ENCODE measurements around the gene SNRK.

SNRK gene, protein sequence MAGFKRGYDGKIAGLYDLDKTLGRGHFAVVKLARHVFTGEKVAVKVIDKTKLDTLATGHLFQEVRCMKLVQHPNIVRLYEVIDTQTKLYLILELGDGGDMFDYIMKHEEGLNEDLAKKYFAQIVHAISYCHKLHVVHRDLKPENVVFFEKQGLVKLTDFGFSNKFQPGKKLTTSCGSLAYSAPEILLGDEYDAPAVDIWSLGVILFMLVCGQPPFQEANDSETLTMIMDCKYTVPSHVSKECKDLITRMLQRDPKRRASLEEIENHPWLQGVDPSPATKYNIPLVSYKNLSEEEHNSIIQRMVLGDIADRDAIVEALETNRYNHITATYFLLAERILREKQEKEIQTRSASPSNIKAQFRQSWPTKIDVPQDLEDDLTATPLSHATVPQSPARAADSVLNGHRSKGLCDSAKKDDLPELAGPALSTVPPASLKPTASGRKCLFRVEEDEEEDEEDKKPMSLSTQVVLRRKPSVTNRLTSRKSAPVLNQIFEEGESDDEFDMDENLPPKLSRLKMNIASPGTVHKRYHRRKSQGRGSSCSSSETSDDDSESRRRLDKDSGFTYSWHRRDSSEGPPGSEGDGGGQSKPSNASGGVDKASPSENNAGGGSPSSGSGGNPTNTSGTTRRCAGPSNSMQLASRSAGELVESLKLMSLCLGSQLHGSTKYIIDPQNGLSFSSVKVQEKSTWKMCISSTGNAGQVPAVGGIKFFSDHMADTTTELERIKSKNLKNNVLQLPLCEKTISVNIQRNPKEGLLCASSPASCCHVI

GRCh38 chr3:43286115-43286840, at the start of gene SNRK:
TSS of gene SNRK (plus strand) at chr3:43286540. CDS start at chr3:43303204, 16,664 bp downstream.
- DNase-seq (ENCODE audit: low spot score), result peak; percentile 86

GRCh38 chr3:43238801-43239200, 47.5 kb upstream of the SNRK start:
- DNase-seq (ENCODE audit: low spot score), result no peak

DNA sequence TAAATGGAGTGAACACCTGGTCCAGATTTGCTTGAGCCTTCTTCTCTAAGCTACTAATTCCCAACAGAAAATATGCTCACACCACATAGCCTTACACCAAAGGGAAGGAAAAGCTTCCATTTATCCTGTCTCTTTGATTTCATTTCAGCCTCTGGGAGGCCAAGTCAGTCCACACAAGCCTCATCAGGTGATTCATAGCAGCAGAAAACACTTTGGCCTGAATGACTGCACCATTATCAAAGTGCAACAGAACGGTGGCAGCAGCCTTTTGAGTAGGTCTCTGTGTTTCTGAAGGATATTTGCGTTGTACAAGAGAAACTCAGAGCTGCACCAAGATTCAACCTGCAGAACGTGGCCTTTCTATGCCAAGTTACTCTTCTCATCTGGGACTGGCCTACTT, 46.6 kb upstream of the SNRK start:
- no peak for DNase-seq (ENCODE audit: low spot score)

DNA sequence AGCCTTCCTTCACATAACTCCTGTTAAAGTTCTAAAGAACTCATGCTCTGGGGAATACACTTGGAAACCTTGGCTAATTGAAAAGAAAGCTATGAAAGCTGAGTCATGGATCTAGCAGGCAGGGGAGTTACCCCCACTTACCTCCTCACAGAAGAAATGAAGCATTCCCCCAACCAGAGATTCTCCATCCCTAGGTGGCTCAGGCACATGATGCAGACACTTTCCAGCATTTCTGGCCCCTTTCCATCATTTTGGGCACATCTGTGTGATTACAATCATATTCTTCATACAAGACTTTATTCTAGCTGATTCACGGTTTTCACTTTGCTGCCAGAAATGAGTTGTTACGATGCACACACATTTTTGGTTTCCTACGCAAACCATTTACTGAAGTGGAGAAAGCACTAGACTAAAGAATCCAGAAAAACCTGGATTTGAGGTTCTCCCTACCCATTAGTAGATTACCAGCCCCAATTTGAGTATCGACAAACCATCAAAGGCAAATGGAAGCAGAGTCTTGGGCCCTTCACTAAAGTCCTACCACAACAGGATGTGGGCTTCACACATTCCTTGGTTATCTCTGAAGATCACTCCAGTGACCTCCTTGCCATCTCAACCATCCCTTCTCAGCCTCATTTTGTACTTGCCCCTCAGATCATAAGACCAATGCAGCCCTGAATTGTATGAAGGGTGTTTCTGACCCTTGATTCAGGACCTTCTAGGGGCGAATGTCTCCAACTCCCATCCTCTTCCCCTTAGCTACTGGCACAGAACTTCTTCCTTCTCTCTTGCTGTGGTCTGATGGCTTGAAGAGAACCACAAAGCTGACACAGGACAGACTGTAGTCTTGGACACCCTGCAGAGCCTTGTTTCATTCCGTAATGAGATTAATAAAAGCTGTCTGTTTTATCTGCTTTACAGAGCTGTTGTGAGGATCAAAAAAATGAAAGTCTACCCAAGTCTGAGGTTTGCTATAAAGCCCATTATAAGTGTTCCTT, 42.5 kb upstream of the SNRK start:
- no peak for DNase-seq (ENCODE audit: low spot score)

DNA sequence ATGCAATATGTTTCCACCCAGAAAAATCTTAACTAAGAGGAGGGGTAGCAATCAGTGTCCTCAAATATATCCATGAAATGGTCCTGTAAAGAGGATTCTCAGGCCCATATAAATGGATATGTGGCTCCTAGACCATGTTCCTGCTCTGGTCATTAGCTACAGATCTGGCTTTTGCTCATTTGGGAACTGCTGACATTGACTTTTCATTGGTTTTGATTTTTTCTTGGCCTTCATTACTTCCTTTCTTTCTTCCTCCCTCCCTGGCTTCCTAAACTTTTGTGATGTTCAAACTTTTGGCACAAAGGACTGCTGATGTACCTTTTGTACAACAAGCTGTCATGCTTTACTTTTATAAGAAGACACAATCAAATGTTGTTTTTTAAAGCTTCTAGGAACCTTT, 41.6 kb upstream of the SNRK start:
- no peak for DNase-seq (ENCODE audit: low spot score)

DNA sequence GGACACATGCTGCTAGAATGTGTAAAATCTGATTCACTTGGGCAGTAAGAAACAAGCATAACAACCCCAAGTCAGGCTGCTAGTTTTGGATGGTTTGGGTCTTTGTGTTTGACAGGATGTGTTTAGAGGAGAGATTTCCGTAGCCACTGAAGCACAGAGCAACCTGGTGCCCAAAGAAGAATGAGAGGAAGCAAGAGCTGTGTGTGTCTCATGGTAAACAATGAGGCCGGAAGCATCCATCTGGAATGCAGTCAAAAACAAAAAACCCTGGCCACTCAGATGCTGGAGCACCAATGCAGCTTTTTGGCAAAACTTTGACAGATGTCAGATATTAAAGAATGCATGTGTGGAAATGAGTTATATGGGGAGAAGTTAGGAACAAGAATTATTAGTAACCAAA, 39.4 kb upstream of the SNRK start:
- DNase-seq (ENCODE audit: low spot score), result no peak

- no peak for DNase-seq (ENCODE audit: low spot score)
Measured at GRCh38 chr3:43247561-43248184, 38.7 kb upstream of the SNRK start.

GRCh38 chr3:43248185-43248583, 38.2 kb upstream of the SNRK start:
- no peak for DNase-seq (ENCODE audit: low spot score)

DNA sequence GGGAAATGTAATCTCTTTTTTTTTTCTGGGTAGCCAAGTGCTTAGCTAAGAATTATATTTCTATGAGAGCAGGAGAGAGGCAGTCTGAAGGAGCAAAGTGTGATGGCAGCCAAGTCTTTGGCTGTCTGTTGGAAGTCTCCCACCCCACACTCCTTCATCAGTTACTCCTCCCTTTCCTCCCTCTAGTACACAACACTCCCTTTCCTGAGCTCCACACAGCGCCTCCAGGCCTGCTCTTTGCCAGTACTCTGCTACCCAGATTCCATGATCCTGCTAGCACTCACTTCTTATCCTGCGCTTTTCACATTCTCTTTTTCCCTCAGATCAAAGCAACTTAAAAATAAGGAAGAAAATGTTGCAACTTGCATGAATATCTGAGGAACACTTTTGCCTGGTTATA, 37.4 kb upstream of the SNRK start:
- DNase-seq (ENCODE audit: low spot score), result no peak

GRCh38 chr3:43249405-43249804, 36.9 kb upstream of the SNRK start:
- no peak for DNase-seq (ENCODE audit: low spot score)

DNA sequence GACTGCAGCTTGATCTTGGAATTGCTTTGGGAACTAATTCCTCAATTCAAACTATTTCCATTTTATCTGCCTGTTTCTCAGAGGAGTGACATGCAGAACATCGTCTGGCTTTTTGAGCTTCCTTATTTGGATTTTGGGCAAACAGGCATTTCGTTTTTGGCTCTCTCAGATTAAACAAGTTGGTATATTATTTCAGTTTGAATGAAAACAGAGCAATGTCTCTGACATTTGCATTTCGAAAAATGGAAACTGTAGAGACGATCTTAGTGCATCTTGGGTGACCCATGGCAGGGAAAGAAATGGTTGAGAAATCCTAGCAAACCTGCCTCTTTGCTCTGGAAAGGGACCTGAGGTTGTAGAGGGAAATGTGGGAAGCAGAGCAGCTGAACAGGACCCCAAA, 33.0 kb upstream of the SNRK start:
- DNase-seq (ENCODE audit: low spot score), result no peak

DNA sequence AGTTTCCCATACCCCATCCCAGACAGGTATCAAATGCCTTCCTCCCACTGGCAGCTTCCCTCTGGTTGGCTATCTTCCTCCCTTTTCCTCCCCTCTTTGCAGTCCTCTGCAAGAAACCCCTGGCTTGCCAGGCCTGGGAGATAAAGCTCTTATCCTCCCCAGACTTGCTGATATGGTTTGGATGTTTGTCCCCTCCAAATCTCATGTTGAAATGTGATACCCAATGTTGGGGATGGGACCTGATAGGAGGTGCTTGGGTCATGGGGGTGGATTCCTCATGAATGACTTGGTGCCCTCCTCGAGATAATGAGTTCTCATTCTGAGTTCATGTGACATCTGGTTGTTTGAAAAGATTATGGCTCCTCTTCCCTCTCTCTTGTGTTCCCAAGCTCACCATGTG, 32.2 kb upstream of the SNRK start:
- DNase-seq (ENCODE audit: low spot score), result no peak

GRCh38 chr3:43255662-43256061, 30.7 kb upstream of the SNRK start:
- no peak for DNase-seq (ENCODE audit: low spot score)

- DNase-seq (ENCODE audit: low spot score), result no peak
Measured at GRCh38 chr3:43256714-43257461, 29.5 kb upstream of the SNRK start.

GRCh38 chr3:43257850-43258249, 28.5 kb upstream of the SNRK start:
- no peak for DNase-seq (ENCODE audit: low spot score)

DNA sequence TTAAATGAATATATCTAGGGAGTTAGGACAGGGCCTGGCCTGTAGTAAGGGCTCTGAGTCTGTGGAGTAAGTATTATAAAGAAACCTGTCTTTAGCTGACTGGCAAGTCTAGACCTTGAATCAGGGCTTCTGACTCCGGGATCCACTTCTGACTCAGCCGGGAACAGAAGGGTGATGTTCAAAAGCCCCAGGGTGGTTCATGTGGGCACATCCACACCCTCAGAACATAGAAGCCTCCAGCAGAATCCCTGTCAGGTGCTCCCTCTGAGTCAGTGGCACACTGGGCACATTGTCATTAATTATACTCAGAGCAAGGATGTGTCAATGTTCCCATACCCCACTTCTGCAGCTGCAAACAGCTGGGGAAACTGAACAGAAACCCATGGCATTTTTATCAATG, 26.7 kb upstream of the SNRK start:
- no peak for DNase-seq (ENCODE audit: low spot score)

GRCh38 chr3:43260412-43260811, 25.9 kb upstream of the SNRK start:
- no peak for DNase-seq (ENCODE audit: low spot score)

DNA sequence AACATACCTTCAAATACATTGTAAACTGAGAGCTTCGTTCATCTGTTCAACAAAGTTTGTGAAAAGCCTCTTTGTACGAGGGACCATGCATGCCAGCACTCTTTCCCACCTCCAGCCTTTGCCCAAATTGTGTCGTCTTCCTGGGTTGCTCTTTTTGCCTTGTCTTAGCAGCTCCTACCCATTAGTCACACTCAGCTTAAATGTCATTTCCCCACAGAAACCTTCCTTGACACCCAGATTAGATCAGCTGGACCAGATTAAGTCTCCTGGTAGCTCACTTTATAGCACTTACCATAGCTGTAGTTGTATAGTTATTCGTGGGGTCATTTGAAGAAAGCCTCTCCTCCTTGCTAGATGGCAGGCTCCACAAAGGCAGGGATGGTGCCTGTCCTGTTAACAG, 24.1 kb upstream of the SNRK start:
- no peak for DNase-seq (ENCODE audit: low spot score)

- DNase-seq (ENCODE audit: low spot score), result no peak
Measured at GRCh38 chr3:43266451-43266850, 19.9 kb upstream of the SNRK start.

DNA sequence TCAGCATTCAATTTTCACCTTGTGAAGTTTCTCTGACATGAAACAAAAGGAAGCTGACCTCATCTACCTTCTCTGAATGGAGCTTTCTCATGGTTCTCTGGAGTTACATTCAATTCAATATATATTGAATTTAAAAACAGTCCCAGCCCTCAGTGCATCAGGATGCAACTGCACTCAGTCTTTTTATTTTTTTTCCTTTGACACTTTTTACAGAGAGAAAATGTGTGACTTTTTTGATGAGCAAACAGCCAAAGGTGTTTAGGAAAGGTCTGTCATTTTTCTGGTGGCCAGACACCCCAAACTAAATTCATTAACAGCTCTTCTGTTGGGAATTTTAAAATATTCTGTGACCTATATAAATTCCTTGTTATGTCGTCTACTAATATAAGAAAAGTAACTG, 19.3 kb upstream of the SNRK start:
- DNase-seq (ENCODE audit: low spot score), result no peak

All from hematopoietic multipotent progenitor cell treated with erythropoietin and hydrocortisone succinate and interleukin-3 and kit ligand, for 17 days (in vitro differentiated cells).